Panc1 (cell line): ENCODE measurements around the gene NOTUM. TPM values are rescaled to one million over a fixed set of nuclear protein-coding genes. Genes with fewer than 3 reads are reported as not detected.
"Not testable (repeated sequence)": the region's sequence is repeated elsewhere in the genome, so short reads cannot be mapped to it uniquely, and the experiment has no call there.

Experiments used
- ATAC-seq: fragments of 200-7000 bp; cut with Tn5 transposase; 2 replicates; pipeline ENCODE4 v1.9.1; 2020; ENCODE audit warnings: mild to moderate bottlenecking, moderate library complexity
- BruUV-seq: library from RNA; stranded (reverse); fragments of 400-500 nt; replicated peaks from 2 replicates; lab custom pipeline; 2021; lab: Mats Ljungman, UMichigan
- CTCF ChIA-PET: fragments of 300-600 bp; sonication (Branson Sonifier 250); formaldehyde crosslinking; loops from one replicate; lab custom pipeline; 2022; ENCODE audit warnings: antibody characterized with exemption; lab: Charles Lee
- POLR2A ChIA-PET: fragments of 300-600 bp; sonication (Branson Sonifier 250); formaldehyde crosslinking; loops from one replicate; lab custom pipeline; 2022; ENCODE audit warnings: antibody characterized with exemption; lab: Charles Lee
- DNase-seq: peaks from one replicate; pipeline ENCODE4 v3.0.0-alpha.2; 2010; ENCODE audit warnings: low read depth, low spot score
- H3K27ac ChIP-seq: 2 replicates; pipeline ENCODE4 v1.5.1; 2011; ENCODE audit warnings: mild to moderate bottlenecking, low read length, inconsistent platforms
- H3K27me3 ChIP-seq: fragments of 200-500 bp; sonication (Bioruptor generic); 2 replicates; pipeline ENCODE4 v1.6.0; 2014; ENCODE audit warnings: low read length, inconsistent platforms; ENCODE audit not compliant: control insufficient read depth, insufficient read depth
- H3K36me3 ChIP-seq: fragments of 200-500 bp; sonication (Bioruptor generic); 2 replicates; pipeline ENCODE4 v1.5.1; 2014; ENCODE audit warnings: inconsistent platforms, mild to moderate bottlenecking, low read length, moderate library complexity; ENCODE audit not compliant: control insufficient read depth, insufficient read depth
- H3K4me1 ChIP-seq: 2 replicates; pipeline ENCODE4 v1.5.1; 2011; ENCODE audit warnings: inconsistent platforms, mild to moderate bottlenecking, low read length, moderate library complexity; ENCODE audit not compliant: control insufficient read depth, insufficient read depth
- H3K4me3 ChIP-seq, 2 experiments: 2 replicates each; pipeline ENCODE4 v1.5.1; 2011 to 2012; ENCODE audit warnings: low read depth in 2 of 2, low read length in 2 of 2, mild to moderate bottlenecking in 2 of 2, inconsistent platforms in 1 of 2, moderate library complexity in 1 of 2
- H3K9me3 ChIP-seq: fragments of 200-500 bp; sonication (Bioruptor generic); 2 replicates; pipeline ENCODE4 v1.5.1; 2014; ENCODE audit warnings: low read depth, mild to moderate bottlenecking, inconsistent platforms, low read length, moderate library complexity; ENCODE audit not compliant: control insufficient read depth, insufficient read depth
- POLR2AphosphoS5 ChIP-seq: IDR thresholded peaks from 2 replicates; pipeline ENCODE4 v1.6.1; 2012; ENCODE audit warnings: mild to moderate bottlenecking, low read depth, low read length, moderate library complexity
- REST ChIP-seq, 2 experiments: IDR thresholded peaks; 2 replicates each; pipeline ENCODE4 v1.6.1; 2011 to 2012; ENCODE audit warnings: low read depth in 2 of 2, control low read depth in 1 of 2, low read length in 1 of 2, mild to moderate bottlenecking in 1 of 2, moderate library complexity in 1 of 2; ENCODE audit not compliant: insufficient read depth in 1 of 2
- TCF7L2 ChIP-seq: IDR thresholded peaks from 2 replicates; pipeline ENCODE4 v1.6.1; 2011; ENCODE audit warnings: mild to moderate bottlenecking, low read depth, low read length, inconsistent platforms
- in situ Hi-C: cut with HindIII; loops from 2 replicates; pipeline ENCODE4 v1.10.0; 2016; ENCODE audit warnings: low sequenced_read_pairs, low pct_unique_long_range_greater_than_20kb
- intact Hi-C: fragments of 100-400 bp; cut with micrococcal nuclease; formaldehyde crosslinking; loops from one replicate; pipeline ENCODE4 v1.10.0; 2022; ENCODE audit not compliant: unreplicated experiment
- total RNA-seq: library from RNA; stranded (reverse); gene quantifications from one replicate; pipeline ENCODE4 v1.2.1, GENCODE V29; 2021; ENCODE audit not compliant: unreplicated experiment
- TF ChIP-seq, protein P1 (sequence below): fragments of 450-650 bp; IDR thresholded peaks from 2 replicates; pipeline ENCODE4 v1.5.1; 2017; ENCODE audit warnings: mild to moderate bottlenecking

NOTUM gene
- total RNA-seq, 1 experiment from 2014 or later = 2.0 TPM

DNA sequence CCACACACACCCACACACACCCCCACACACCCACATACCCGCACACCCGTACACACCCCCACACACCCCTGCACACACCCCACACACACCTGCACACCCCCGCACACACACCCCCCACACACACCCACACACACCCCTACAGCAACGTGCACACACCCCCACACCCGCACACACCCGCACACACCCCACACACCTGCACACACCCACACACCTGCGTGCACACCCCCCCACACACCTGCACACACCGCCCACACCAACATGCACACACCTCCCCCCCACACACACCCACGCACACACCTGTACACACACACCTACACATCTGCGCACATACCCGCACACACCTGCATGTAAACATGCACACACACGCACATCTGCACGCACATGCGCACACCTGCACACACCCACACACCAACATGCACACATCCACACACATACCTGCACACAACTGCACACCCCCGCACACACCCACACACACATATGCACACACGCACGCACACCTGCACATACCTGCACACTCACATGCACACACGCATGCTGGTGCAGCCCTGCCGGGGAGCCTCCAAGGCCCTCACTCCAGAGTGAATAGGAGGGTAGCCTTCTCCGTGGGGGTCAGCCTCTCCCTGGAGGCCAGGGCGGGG lies 23.9 kb upstream of the NOTUM start:
- in situ Hi-C loops (no loop called here), intact Hi-C loops (no loop called here)
- BruUV-seq = no TSS peak
- no peaks in the 10 kb centered on the region for H3K9me3 ChIP-seq
- ChIA-PET CTCF (no interaction called here), POLR2A (no interaction called here)
- no peaks in the 10 kb centered on the region for H3K36me3 ChIP-seq
- H3K27ac ChIP-seq = no peak overlapping the region
- H3K27me3 ChIP-seq = no peaks in the 10 kb centered on the region
- no peaks in the 10 kb centered on the region for H3K4me1 ChIP-seq
- H3K4me3 ChIP-seq = no peak overlapping the region
- TF ChIP-seq POLR2AphosphoS5 (no peak), TCF7L2 (no peak)
- no peak for DNase-seq
- no peak for ATAC-seq

- Histone ChIP-seq H3K9me3 (no peaks in the 10 kb centered on the region), H3K4me3 (no peak overlapping the region), H3K27me3 (no peaks in the 10 kb centered on the region), H3K36me3 (no peaks in the 10 kb centered on the region), H3K4me1 (0 out of 2 replicates have a peak, but pooled peaks cover under 1% of the 10 kb centered on the region), H3K27ac (no peak overlapping the region)
- DNase-seq (no peak), ATAC-seq (no peak)
- intact Hi-C loops = no loop called here
- BruUV-seq = no TSS peak
- ChIA-PET CTCF (interaction anchor here (0.7 kb wide), 1 partner anchor 30 kb away, joined by 5 read pairs; no protein-coding TSS in a partner anchor), POLR2A (interaction anchor here (0.7 kb wide), 1 partner anchor 252 kb away, joined by 4 read pairs; no protein-coding TSS in a partner anchor)
- in situ Hi-C loops = no loop called here
- TF ChIP-seq REST (IDR thresholded peaks at IDR 0.05; ENCODE audit: insufficient read depth in 1 of 2, low read depth in 2 of 2, low read length in 1 of 2) (no peak), POLR2AphosphoS5 (no peak)
- TF ChIP-seq, protein P1, sequence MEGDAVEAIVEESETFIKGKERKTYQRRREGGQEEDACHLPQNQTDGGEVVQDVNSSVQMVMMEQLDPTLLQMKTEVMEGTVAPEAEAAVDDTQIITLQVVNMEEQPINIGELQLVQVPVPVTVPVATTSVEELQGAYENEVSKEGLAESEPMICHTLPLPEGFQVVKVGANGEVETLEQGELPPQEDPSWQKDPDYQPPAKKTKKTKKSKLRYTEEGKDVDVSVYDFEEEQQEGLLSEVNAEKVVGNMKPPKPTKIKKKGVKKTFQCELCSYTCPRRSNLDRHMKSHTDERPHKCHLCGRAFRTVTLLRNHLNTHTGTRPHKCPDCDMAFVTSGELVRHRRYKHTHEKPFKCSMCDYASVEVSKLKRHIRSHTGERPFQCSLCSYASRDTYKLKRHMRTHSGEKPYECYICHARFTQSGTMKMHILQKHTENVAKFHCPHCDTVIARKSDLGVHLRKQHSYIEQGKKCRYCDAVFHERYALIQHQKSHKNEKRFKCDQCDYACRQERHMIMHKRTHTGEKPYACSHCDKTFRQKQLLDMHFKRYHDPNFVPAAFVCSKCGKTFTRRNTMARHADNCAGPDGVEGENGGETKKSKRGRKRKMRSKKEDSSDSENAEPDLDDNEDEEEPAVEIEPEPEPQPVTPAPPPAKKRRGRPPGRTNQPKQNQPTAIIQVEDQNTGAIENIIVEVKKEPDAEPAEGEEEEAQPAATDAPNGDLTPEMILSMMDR = no peak
Measured at GRCh38 chr17:81983639-81984373, 22.8 kb upstream of the NOTUM start.

- in situ Hi-C loops = no loop called here
- ChIA-PET CTCF (interaction anchor here (0.7 kb wide), 1 partner anchor 29 kb away, joined by 5 read pairs; no protein-coding TSS in a partner anchor), POLR2A (no interaction called here)
- ATAC-seq (no peak), DNase-seq (no peak)
- Histone ChIP-seq H3K4me3 (no peak overlapping the region), H3K4me1 (peaks cover 6% of the 10 kb centered on the region), H3K36me3 (no peaks in the 10 kb centered on the region), H3K9me3 (no peaks in the 10 kb centered on the region), H3K27ac (no peak overlapping the region), H3K27me3 (no peaks in the 10 kb centered on the region)
- no peak for TF ChIP-seq POLR2AphosphoS5
- intact Hi-C loops = no loop called here
- no TSS peak for BruUV-seq
Measured at GRCh38 chr17:81983011-81983638, 22.1 kb upstream of the NOTUM start.

- CTCF ChIA-PET, POLR2A ChIA-PET, BruUV-seq, H3K27me3 ChIP-seq, H3K36me3 ChIP-seq, H3K9me3 ChIP-seq, in situ Hi-C loops, H3K27ac ChIP-seq, H3K4me3 ChIP-seq, intact Hi-C loops, H3K4me1 ChIP-seq, DNase-seq, ATAC-seq: not testable (repeated sequence)
Measured at GRCh38 chr17:81981511-81981910, 20.5 kb upstream of the NOTUM start.
